Ovary (tissue), 3 donors: ENCODE data around the gene ZSCAN32.

Experiments
- CTCF ChIP-seq, 3 donors: fragments of 450-650 bp in 2 of 3; fragments of 200-600 bp in 1 of 3; IDR thresholded peaks; one replicate each; pipeline versions ENCODE4 v1.5.1 to v1.8.0; 2016 to 2022; ENCODE audit warnings: antibody characterized with exemption in 3 of 3, mild to moderate bottlenecking in 1 of 3
- POLR2A ChIP-seq: fragments of 450-650 bp; IDR thresholded peaks from one replicate; pipeline ENCODE4 v1.6.1; 2017; ENCODE audit warnings: antibody characterized with exemption, mild to moderate bottlenecking, moderate library complexity
- donor health status: DM: no; HTN: no; CAD: no.

GRCh38 chr16:3369073-3369472 lies 31.7 kb downstream of the ZSCAN32 start:
- TF ChIP-seq CTCF (IDR thresholded peaks at IDR 0.05): no peak
- no peak for TF ChIP-seq POLR2A
